Activated CD8-positive, alpha-beta T cell treated with anti-CD3 and anti-CD28 coated beads, Interleukin-2, amount 10 ng/mL, durations not matched to agents 7 days and 5 days (primary cell): ENCODE measurements around the gene EXOC4. TPM values are rescaled to one million over a fixed set of nuclear protein-coding genes. Genes with fewer than 3 reads are reported as not detected.

ENCODE experiments used
- ATAC-seq: fragments of 150-1000 bp; cut with Tn5 transposase; one replicate; pipeline ENCODE4 v1.10.0; 2021; ENCODE audit warnings: moderate library complexity
- CTCF ChIA-PET: fragments of 350-600 bp; sonication (Branson Sonifier 250); formaldehyde crosslinking; loops from one replicate; lab custom pipeline; 2021; ENCODE audit warnings: antibody characterized with exemption; lab: Charles Lee
- POLR2A ChIA-PET: fragments of 350-600 bp; sonication (Branson Sonifier 250); formaldehyde crosslinking; loops from one replicate; lab custom pipeline; 2021; ENCODE audit warnings: antibody characterized with exemption; lab: Charles Lee
- DNase-seq: peaks from one replicate; pipeline ENCODE4 v3.0.0-alpha.2; 2020
- H3K27ac Mint-ChIP-seq: one replicate; pipeline ENCODE4 v1.8.0; 2021; ENCODE audit warnings: mild to moderate bottlenecking, mixed read lengths
- H3K27me3 Mint-ChIP-seq: one replicate; pipeline ENCODE4 v1.8.0; 2021; ENCODE audit warnings: low read depth, mixed read lengths
- H3K36me3 Mint-ChIP-seq: one replicate; pipeline ENCODE4 v1.8.0; 2021; ENCODE audit warnings: low read depth, mixed read lengths
- H3K4me1 Mint-ChIP-seq: one replicate; pipeline ENCODE4 v1.8.0; 2021; ENCODE audit warnings: low read depth, mixed read lengths
- H3K4me3 Mint-ChIP-seq: one replicate; pipeline ENCODE4 v1.8.0; 2021; ENCODE audit warnings: mild to moderate bottlenecking, mixed read lengths
- H3K9me3 Mint-ChIP-seq: one replicate; pipeline ENCODE4 v1.8.0; 2022; ENCODE audit warnings: mixed read lengths; ENCODE audit not compliant: insufficient read depth
- total RNA-seq, 2 experiments: library from RNA; stranded (reverse); gene quantifications; one replicate each; pipeline ENCODE4 v1.2.3, GENCODE V29; 2021

EXOC4 gene
- total RNA-seq, 2 experiments from 2014 or later, result 68.2 to 75.1 TPM

- no peak overlapping the region for H3K4me3 Mint-ChIP-seq
- no peaks in the 10 kb centered on the region for H3K36me3 Mint-ChIP-seq
- ATAC-seq (no peak), DNase-seq (peak; percentile 34)
- H3K4me1 Mint-ChIP-seq, result no peaks in the 10 kb centered on the region
- H3K27ac Mint-ChIP-seq, result no peak overlapping the region
- ChIA-PET POLR2A (no interaction called here), CTCF (interaction anchor here (0.9 to 1.7 kb wide), 7 partner anchors 9 to 475 kb away, joined by 3 to 10 read pairs (median 3); no protein-coding TSS in a partner anchor)
- H3K27me3 Mint-ChIP-seq, result no peaks in the 10 kb centered on the region
- no peaks in the 10 kb centered on the region for H3K9me3 Mint-ChIP-seq
Observed at GRCh38 chr7:133853706-133854276, 600.9 kb downstream of the EXOC4 start.

GRCh38 chr7:133854739-133855138, 601.9 kb downstream of the EXOC4 start:
- POLR2A ChIA-PET, result interaction anchor here (0.5 kb wide), 1 partner anchor 77 kb away, joined by 4 read pairs; no protein-coding TSS in a partner anchor
- no peaks in the 10 kb centered on the region for H3K4me1 Mint-ChIP-seq
- no peak for DNase-seq
- no peak overlapping the region for H3K4me3 Mint-ChIP-seq
- H3K36me3 Mint-ChIP-seq, result no peaks in the 10 kb centered on the region
- CTCF ChIA-PET, result interaction anchor here (0.6 to 1.7 kb wide), 11 partner anchors 9 to 474 kb away, joined by 3 to 10 read pairs (median 3); no protein-coding TSS in a partner anchor
- H3K27me3 Mint-ChIP-seq, result no peaks in the 10 kb centered on the region
- H3K27ac Mint-ChIP-seq, result no peak overlapping the region
- ATAC-seq, result no peak
- H3K9me3 Mint-ChIP-seq, result no peaks in the 10 kb centered on the region

GRCh38 chr7:133857376-133858119, 604.7 kb downstream of the EXOC4 start:
- H3K36me3 Mint-ChIP-seq, result no peaks in the 10 kb centered on the region
- ATAC-seq (no peak), DNase-seq (no peak)
- ChIA-PET POLR2A (no interaction called here), CTCF (no interaction called here)
- no peaks in the 10 kb centered on the region for H3K4me1 Mint-ChIP-seq
- no peak overlapping the region for H3K4me3 Mint-ChIP-seq
- no peaks in the 10 kb centered on the region for H3K27me3 Mint-ChIP-seq
- H3K27ac Mint-ChIP-seq, result no peak overlapping the region
- H3K9me3 Mint-ChIP-seq, result no peaks in the 10 kb centered on the region

DNA sequence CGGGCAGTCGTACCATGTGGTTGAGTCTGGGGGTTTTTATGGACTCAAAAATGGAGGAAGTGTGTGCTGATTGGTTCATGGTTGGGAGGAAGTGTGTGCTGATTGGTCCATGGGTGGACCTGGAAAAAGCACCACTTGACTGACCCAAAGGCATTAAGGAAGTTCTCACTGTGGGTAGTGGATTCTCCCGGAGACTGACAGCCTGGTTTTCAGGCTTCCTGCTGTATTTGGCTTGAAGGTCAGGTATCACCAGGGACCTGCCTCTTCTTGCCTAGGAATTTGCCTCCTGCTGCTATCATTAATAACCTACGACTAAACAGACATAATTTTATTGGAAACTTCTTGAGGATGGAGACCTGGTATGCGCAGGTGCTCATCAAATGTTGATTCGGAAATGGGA, 605.4 kb downstream of the EXOC4 start:
- ChIA-PET CTCF (no interaction called here), POLR2A (no interaction called here)
- no peak for DNase-seq
- no peaks in the 10 kb centered on the region for H3K9me3 Mint-ChIP-seq
- H3K27ac Mint-ChIP-seq, result no peak overlapping the region
- no peak overlapping the region for H3K4me3 Mint-ChIP-seq
- no peaks in the 10 kb centered on the region for H3K4me1 Mint-ChIP-seq
- no peaks in the 10 kb centered on the region for H3K36me3 Mint-ChIP-seq
- ATAC-seq, result no peak
- no peaks in the 10 kb centered on the region for H3K27me3 Mint-ChIP-seq

GRCh38 chr7:133859231-133859630, 606.4 kb downstream of the EXOC4 start:
- CTCF ChIA-PET, result interaction anchor here (1.3 kb wide), 1 partner anchor 10 kb away, joined by 4 read pairs; no protein-coding TSS in a partner anchor
- no peaks in the 10 kb centered on the region for H3K9me3 Mint-ChIP-seq

DNA sequence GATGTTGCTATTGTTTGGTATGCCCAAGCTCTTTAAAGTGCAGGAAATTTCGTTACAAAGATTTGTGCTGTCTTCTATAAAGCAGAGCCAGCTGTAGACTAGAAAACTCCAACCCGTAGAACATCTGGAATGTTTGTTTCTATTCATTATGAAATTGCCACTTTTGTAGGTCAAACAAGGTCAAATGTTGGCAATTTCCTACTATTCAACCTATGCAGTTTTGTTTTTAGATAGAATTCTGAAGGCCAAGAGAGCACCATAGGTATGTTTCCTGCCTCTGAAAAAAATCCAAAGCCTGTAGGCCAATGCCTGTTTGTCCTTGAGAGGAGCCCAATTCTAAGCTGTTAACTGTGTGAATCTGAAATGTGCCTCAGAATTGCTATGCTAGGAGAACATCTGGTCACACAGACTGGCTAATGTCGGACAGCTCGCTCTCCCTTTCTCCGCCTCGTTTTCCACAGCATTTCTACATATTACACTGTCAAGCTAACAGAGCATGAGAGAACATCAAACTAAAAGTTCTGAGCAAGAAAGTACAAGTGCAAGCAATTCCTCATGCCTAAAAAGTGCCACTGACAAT, 607.1 kb downstream of the EXOC4 start:
- Mint-ChIP-seq H3K27me3 (no peaks in the 10 kb centered on the region), H3K4me3 (no peak overlapping the region), H3K36me3 (no peaks in the 10 kb centered on the region), H3K9me3 (no peaks in the 10 kb centered on the region), H3K4me1 (no peaks in the 10 kb centered on the region), H3K27ac (no peak overlapping the region)
- ATAC-seq (no peak), DNase-seq (no peak)
- ChIA-PET CTCF (interaction anchor here (1.3 kb wide), 1 partner anchor 11 kb away, joined by 4 read pairs; no protein-coding TSS in a partner anchor), POLR2A (no interaction called here)

More at GRCh38 chr7:133859231-133859630, 606.4 kb downstream of the EXOC4 start:
- DNase-seq, result no peak
- no peaks in the 10 kb centered on the region for H3K27me3 Mint-ChIP-seq
- H3K27ac Mint-ChIP-seq, result no peak overlapping the region
- H3K36me3 Mint-ChIP-seq, result no peaks in the 10 kb centered on the region
- POLR2A ChIA-PET, result no interaction called here
- ATAC-seq, result no peak
- no peaks in the 10 kb centered on the region for H3K4me1 Mint-ChIP-seq
- H3K4me3 Mint-ChIP-seq, result no peak overlapping the region

- no peaks in the 10 kb centered on the region for H3K36me3 Mint-ChIP-seq
- H3K4me3 Mint-ChIP-seq, result no peak overlapping the region
- ATAC-seq (no peak), DNase-seq (no peak)
- no peaks in the 10 kb centered on the region for H3K4me1 Mint-ChIP-seq
- CTCF ChIA-PET, result no interaction called here
- H3K27me3 Mint-ChIP-seq, result no peaks in the 10 kb centered on the region
- H3K27ac Mint-ChIP-seq, result no peak overlapping the region
- no peaks in the 10 kb centered on the region for H3K9me3 Mint-ChIP-seq
- POLR2A ChIA-PET, result no interaction called here
Observed at GRCh38 chr7:133860628-133861335, 607.9 kb downstream of the EXOC4 start.

DNA sequence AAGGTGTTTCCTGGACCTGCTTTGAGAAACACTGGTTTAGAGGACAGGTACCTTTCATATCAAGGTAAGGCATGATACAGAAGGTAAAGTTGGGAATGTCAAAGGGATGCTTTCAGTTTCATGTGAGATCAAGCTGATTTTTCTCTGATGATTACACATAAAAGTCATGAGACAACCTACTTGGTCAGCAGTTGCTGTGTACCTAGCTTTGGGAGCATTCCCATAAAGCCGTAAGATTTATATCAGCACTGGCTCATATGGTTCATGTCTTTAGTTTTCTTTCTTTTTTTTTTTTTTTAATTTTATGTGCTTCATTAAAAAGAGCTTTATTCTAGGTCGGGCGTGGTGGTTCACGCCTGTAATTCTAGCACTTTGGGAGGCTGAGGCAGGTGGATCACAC, 609.0 kb downstream of the EXOC4 start:
- ChIA-PET POLR2A (no interaction called here), CTCF (no interaction called here)
- Mint-ChIP-seq H3K4me3 (no peak overlapping the region), H3K9me3 (no peaks in the 10 kb centered on the region), H3K36me3 (no peaks in the 10 kb centered on the region), H3K27ac (no peak overlapping the region), H3K4me1 (no peaks in the 10 kb centered on the region), H3K27me3 (no peaks in the 10 kb centered on the region)
- ATAC-seq (no peak), DNase-seq (no peak)

GRCh38 chr7:133863362-133864061, 610.6 kb downstream of the EXOC4 start:
- POLR2A ChIA-PET, result interaction anchor here (0.7 kb wide), 1 partner anchor 1281 kb away, joined by 3 read pairs; no protein-coding TSS in a partner anchor
- Mint-ChIP-seq H3K9me3 (no peaks in the 10 kb centered on the region), H3K27me3 (no peaks in the 10 kb centered on the region), H3K4me1 (no peaks in the 10 kb centered on the region), H3K4me3 (no peak overlapping the region), H3K36me3 (no peaks in the 10 kb centered on the region), H3K27ac (no peak overlapping the region)
- no peak for DNase-seq
- CTCF ChIA-PET, result interaction anchor here (1.4 kb wide), 1 partner anchor 9 kb away, joined by 4 read pairs; no protein-coding TSS in a partner anchor
- no peak for ATAC-seq

DNA sequence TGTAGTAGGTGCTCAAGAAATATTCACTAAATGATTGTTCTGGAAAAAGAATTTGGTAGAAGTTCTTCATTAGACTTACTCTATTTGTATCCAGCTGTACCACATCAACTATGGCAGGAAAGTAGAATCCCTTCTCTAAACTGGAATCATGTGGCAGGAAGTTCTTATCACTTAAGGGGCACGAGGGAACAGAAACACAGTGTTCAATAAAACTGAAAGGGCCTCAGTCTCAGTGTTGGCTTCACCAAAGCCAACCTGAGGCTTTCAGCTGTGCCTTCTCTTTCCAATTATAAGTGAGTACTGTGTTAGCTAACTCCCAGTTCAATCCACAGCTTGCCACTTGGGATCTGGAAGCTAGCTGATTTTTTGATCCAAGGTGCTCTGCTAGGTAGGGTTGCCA, 616.7 kb downstream of the EXOC4 start:
- Mint-ChIP-seq H3K27me3 (no peaks in the 10 kb centered on the region), H3K9me3 (no peaks in the 10 kb centered on the region), H3K4me1 (peaks cover 12% of the 10 kb centered on the region), H3K27ac (no peak overlapping the region), H3K4me3 (no peak overlapping the region), H3K36me3 (peaks cover 6% of the 10 kb centered on the region)
- DNase-seq, result no peak
- ChIA-PET POLR2A (no interaction called here), CTCF (no interaction called here)
- no peak for ATAC-seq

DNA sequence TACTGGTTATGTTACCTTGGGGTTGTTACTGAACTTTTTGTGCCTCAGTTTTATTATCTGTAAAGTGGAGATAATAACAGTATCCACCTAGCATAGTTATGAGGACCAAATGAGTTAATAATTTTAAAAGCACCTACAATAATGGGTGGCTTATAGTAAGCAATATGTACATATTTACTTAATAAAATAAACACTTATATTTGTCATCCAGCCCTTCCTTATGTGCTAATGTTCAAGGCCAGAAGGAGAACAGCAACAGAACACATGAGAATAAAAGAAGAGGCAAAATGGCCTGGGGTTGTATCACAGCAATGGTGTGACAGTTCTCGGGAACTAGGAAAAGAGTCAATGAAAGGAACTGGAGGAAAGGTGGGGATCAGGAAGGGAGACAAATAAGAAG, 618.9 kb downstream of the EXOC4 start:
- Mint-ChIP-seq H3K4me3 (no peak overlapping the region), H3K27ac (no peak overlapping the region), H3K9me3 (no peaks in the 10 kb centered on the region), H3K27me3 (no peaks in the 10 kb centered on the region), H3K36me3 (peaks cover 9% of the 10 kb centered on the region), H3K4me1 (peaks cover 23% of the 10 kb centered on the region)
- ChIA-PET CTCF (no interaction called here), POLR2A (no interaction called here)
- DNase-seq (no peak), ATAC-seq (no peak)
